GM12873 (cell line): Measurements from ENCODE around the gene ANKH.

ENCODE experiments used
- CTCF ChIP-seq: IDR thresholded peaks from 2 replicates; pipeline ENCODE4 v1.5.1; 2012; ENCODE audit warnings: low read depth, mild to moderate bottlenecking, moderate library complexity, low read length, control low read depth; ENCODE audit not compliant: insufficient read depth; ENCODE audit errors: missing control alignments

ANKH gene

GRCh38 chr5:14681236-14681752 lies 190.3 kb downstream of the ANKH start:
- TF ChIP-seq CTCF, result no peak

DNA sequence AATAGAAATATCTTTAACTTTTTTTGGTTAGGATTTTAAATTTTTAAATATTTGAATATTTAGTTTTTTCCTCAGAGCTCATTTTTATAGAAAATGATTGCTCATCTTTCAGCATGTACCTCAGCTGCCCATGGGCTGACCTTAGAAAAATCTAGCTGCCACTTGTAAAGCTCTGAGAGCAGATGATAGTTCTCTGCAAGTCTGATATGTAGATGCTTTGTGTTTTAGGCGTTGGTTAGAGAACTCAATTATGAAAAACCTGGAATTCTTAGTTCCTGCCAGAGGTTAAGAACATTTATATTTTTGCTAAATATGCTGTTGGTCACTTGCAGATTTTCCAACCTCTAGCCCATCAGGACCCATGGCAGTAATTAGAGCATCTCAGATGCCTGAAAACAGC lies 192.0 kb downstream of the ANKH start:
- no peak for TF ChIP-seq CTCF

DNA sequence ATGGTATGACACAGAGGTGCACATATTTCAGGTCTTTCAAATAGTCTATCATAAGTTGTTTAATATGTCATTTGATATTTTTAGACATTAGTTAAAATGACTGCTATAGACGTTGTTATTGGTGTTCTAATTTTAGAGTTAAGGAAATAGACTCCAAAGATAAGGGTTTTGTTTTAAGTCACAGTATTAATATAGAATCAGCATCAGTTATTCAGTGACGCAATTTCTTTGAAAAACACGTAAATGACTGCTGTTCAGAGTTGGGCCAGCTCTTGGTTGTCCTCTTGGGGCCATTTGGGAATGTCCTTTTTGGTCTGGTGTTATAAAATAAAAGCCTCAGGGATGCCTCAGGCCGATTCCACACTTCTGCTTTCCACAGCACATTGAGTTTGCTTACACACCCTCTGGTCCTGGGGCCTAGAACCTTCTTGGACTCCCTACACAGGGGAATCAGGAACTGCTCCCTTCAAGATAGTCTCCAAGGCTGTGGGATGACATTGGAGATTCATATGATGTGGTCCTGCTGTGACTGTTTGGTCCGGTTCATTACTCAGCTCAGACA lies 192.7 kb downstream of the ANKH start:
- TF ChIP-seq CTCF, result no peak

DNA sequence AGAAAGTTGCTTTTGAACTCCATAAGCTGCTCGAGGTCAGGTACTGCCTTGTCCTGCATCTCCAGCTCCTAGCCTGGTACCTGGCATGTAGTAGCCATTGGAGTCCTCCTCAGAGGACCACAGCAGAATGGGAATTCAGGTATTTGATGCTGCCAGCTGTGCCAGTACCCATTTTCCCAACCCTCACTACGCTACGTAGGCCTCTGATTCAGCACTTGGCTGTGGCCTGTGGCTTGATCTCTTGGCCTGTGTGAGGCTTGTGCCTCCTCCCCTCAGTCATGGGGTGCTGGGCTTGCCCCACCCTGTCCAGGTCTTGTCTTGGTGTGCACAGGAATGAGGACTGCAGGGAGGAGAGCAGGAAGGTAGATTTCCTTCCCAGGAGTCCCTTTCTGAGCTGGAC lies 195.3 kb downstream of the ANKH start:
- TF ChIP-seq CTCF, result no peak

DNA sequence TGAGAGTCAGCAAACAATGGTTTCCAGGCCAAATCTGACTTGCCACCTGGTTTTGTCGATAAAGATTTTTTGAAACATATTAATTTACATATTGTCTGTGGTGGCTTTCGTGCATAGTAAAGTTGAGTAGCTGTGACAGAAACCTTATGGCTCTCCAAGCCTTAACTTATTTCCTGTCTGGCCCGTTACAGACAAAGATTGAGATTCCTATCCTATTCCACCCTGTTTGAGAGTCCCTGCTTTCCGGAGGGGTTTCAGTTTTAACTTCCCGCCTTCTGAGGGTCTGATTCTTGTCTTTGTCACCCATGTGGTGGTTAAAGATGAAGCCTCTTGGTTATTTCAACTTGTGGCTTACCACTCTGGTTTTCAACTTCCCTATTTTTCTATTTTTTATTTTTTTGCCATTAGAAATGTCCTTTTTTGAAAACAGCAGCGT lies 195.7 kb downstream of the ANKH start:
- TF ChIP-seq CTCF, result no peak

DNA sequence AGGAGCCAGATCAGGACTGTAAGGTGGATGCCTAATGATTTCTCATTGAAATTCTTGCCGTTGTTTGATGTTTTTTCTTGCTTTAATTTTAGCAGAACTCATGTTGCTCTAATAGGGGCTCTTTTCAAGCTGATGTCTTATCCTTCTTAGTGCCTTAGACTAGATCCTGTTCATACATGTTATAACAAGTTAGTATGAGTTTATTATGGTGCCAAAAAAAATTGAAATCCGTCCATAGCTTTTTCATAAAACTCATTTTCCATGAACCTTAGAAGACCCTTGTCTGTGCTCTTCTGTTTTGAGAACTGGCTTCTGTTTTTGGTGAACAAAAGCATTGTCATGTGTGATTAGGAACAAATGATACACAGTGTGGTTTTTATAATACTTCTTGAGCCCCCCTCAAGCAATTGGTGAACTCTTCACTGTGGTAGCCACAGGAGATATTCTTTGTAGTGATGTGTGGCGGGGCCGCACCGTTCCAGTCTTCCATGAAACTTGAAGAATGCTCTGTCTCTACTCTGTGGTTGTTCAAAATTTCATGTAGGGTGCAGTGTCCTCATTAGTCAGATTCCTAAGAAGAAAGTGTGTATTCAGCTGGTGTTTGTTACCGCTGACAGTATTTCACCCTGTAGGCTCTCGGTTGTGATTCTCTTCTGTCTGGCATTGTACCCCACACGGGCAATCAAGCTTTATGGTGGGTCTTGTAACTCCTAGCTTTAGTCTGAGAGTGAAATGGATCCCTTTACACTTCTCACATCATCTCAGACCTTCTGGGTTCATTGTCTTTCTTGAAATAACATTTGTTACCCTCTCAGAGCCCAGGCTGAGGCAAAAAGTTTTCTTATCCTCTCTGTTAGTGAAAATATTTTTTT lies 196.4 kb downstream of the ANKH start:
- no peak for TF ChIP-seq CTCF

- TF ChIP-seq CTCF, result no peak
Measured at GRCh38 chr5:14673443-14673842, 198.1 kb downstream of the ANKH start.
